Nephron progenitor cell (in vitro differentiated cells): ENCODE measurements around the gene ARHGAP45.

ENCODE experiments used
- DNase-seq: peaks from one replicate; pipeline ENCODE4 v3.0.0; 2021
- H3K27ac Mint-ChIP-seq: 2 replicates; pipeline ENCODE4 v1.8.0; 2021; ENCODE audit warnings: mild to moderate bottlenecking, moderate library complexity, mixed read lengths
- H3K27me3 Mint-ChIP-seq: 2 replicates; pipeline ENCODE4 v1.8.0; 2021; ENCODE audit warnings: mild to moderate bottlenecking, low read depth, mixed read lengths; ENCODE audit not compliant: poor library complexity
- H3K36me3 Mint-ChIP-seq: 2 replicates; pipeline ENCODE4 v1.8.0; 2021; ENCODE audit warnings: low read depth, mixed read lengths
- H3K4me1 Mint-ChIP-seq: 2 replicates; pipeline ENCODE4 v1.8.0; 2021; ENCODE audit warnings: mixed read lengths
- H3K4me3 Mint-ChIP-seq: 2 replicates; pipeline ENCODE4 v1.8.0; 2021; ENCODE audit warnings: mild to moderate bottlenecking, moderate library complexity, mixed read lengths
- H3K9me3 Mint-ChIP-seq: 2 replicates; pipeline ENCODE4 v1.8.0; 2021; ENCODE audit warnings: mild to moderate bottlenecking, moderate library complexity, mixed read lengths
- CTCF ChIP-seq: fragments of 200-600 bp; sonication (generic); IDR thresholded peaks from 2 replicates; pipeline ENCODE4 v1.5.0; 2021; ENCODE audit warnings: antibody characterized with exemption

The ARHGAP45 gene

DNA sequence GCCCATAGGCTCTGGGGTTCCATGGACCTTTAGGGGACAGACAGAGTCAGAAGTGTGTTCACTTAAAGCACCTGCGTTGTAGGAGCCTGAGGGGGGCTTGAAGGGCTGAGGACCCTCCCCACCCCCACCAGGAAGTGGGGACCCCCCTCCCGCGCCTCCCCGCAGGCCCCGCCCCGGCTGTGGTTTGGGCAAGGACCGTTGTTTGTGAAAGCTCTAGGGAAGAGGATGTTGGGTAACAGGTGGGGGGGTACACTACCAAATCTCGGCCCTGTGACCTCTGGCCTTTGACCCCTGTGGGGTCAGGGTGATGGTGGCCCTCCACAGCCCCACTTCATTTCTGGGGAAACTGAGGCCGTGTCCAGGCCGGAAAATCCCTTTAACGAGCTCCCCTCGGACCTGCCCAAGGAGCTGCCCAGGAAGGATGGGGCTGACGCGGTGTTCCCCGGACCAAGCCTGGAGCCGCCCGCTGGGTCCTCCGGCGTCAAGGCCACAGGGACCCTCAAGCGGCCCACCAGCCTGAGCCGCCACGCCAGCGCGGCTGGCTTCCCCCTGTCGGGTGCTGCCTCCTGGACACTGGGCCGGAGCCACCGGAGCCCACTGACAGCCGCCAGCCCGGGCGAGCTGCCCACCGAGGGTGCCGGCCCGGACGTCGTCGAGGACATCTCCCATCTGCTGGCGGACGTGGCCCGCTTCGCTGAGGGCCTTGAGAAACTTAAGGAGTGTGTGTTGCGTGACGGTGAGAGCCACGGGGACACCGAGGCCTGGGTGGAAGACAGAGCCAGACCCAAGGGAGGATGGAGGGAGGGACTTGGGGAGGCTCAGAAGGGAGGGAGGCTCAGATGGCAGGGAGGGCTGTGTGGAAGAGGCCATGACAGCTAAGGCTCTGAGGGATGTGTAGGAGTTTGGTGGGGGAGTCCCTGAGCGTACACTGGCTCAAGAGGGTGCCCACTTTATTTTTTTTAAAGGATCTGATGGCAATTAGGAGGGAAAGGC, 1.3 kb downstream of the ARHGAP45 start:
- no peak for DNase-seq
- Mint-ChIP-seq H3K4me3 (peak overlapping the region; percentile 62), H3K27me3 (peaks cover 88% of the 10 kb centered on the region), H3K27ac (no peak overlapping the region), H3K36me3 (no peaks in the 10 kb centered on the region), H3K9me3 (no peaks in the 10 kb centered on the region), H3K4me1 (peaks cover 25% of the 10 kb centered on the region)
- TF ChIP-seq CTCF: no peak

- Mint-ChIP-seq H3K4me3 (peak overlapping the region; percentile 43), H3K9me3 (no peaks in the 10 kb centered on the region), H3K36me3 (no peaks in the 10 kb centered on the region), H3K27ac (no peak overlapping the region), H3K4me1 (peaks cover 25% of the 10 kb centered on the region), H3K27me3 (peaks cover 81% of the 10 kb centered on the region)
- no peak for TF ChIP-seq CTCF
- DNase-seq: no peak
Measured at GRCh38 chr19:1069009-1069779, 2.2 kb downstream of the ARHGAP45 start.

DNA sequence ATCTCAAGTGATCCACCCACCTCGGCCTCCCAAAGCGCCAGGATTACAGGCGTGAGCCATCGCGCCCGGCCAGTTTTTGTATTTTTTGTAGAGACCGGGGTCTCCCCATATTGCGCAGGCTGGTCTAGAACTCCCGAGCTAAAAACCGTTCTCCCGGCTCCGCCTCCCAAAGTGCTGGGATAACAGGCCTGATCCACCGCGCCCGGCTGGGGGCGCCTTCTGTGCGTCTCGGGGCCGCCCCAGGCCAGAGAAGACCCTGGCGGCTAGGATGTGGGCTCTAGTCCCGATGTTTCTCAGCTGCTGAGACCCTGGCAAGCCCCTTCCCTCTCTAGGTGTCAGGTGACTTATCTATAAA, 3.6 kb downstream of the ARHGAP45 start:
- H3K27me3 Mint-ChIP-seq: peaks cover 67% of the 10 kb centered on the region
- H3K9me3 Mint-ChIP-seq: no peaks in the 10 kb centered on the region
- no peak overlapping the region for H3K27ac Mint-ChIP-seq
- no peak for TF ChIP-seq CTCF
- no peak for DNase-seq
- peaks cover under 1% of the 10 kb centered on the region for H3K36me3 Mint-ChIP-seq
- H3K4me1 Mint-ChIP-seq: peaks cover 22% of the 10 kb centered on the region
- H3K4me3 Mint-ChIP-seq: no peak overlapping the region

- peaks cover 61% of the 10 kb centered on the region for H3K27me3 Mint-ChIP-seq
- no peak overlapping the region for H3K27ac Mint-ChIP-seq
- TF ChIP-seq CTCF: no peak
- peaks cover 6% of the 10 kb centered on the region for H3K36me3 Mint-ChIP-seq
- DNase-seq: peak; percentile 73
- H3K9me3 Mint-ChIP-seq: no peaks in the 10 kb centered on the region
- peak overlapping the region; percentile 82 for H3K4me3 Mint-ChIP-seq
- peaks cover 20% of the 10 kb centered on the region for H3K4me1 Mint-ChIP-seq
Measured at GRCh38 chr19:1070931-1071791, 4.2 kb downstream of the ARHGAP45 start.

DNA sequence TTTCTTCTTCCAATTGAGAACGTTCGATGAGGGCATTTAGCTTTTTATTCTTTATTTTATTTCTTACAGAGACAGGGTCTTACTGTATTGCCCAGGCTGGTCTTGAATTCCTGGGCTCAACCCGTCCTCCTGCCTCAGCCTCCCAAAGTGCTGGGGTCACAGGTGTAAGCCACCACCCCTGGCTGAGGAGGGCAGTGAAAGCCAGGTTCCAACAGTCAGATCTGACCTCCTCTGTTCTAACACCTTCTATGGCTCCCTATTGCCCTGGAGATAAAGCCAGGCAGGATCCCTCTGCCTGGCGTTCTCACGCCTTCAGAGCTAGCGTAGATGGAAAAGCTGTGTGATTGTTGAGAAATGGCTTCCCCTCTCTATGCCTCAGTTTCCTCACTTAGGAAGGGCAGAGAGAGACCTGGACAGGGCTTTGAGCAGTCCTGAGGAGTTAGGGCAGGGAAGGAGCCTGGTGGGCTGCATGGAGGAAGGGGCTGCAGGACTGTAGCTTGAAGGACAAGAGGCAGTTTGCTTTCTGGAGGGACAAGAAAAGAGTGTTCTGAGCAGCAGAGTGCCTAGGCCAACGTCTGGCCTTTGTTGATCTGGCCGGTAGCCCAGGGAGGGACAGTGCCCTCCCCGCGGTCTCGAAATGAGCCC, 5.5 kb downstream of the ARHGAP45 start:
- Mint-ChIP-seq H3K9me3 (no peaks in the 10 kb centered on the region), H3K36me3 (peaks cover 6% of the 10 kb centered on the region), H3K4me1 (peaks cover 18% of the 10 kb centered on the region), H3K27me3 (peaks cover 50% of the 10 kb centered on the region), H3K4me3 (peak overlapping the region; percentile 82), H3K27ac (no peak overlapping the region)
- no peak for TF ChIP-seq CTCF
- no peak for DNase-seq
